ENCODE measurements around the gene ZFP36L1.

DNA sequence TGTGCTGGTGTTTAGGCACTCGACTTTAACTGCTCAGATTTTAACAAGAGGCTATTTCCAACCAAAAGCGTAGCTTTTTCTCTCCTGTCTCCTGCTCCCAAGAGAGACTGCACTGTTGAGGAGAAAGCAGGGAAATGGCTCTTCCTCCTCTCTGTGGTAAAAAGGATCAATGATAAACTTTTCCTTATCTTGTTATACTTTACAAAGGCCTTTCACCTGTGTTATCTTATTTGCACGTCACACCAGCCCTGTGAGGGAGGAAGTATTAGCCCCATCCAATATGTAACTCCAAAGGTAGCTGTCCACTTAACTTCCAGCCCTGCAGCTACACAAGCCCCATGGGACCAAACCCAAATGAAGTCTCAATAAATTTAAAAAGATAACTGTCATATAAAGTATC is 32.9 kb upstream of the ZFP36L1 start:
- TF ChIP-seq, protein P1, sequence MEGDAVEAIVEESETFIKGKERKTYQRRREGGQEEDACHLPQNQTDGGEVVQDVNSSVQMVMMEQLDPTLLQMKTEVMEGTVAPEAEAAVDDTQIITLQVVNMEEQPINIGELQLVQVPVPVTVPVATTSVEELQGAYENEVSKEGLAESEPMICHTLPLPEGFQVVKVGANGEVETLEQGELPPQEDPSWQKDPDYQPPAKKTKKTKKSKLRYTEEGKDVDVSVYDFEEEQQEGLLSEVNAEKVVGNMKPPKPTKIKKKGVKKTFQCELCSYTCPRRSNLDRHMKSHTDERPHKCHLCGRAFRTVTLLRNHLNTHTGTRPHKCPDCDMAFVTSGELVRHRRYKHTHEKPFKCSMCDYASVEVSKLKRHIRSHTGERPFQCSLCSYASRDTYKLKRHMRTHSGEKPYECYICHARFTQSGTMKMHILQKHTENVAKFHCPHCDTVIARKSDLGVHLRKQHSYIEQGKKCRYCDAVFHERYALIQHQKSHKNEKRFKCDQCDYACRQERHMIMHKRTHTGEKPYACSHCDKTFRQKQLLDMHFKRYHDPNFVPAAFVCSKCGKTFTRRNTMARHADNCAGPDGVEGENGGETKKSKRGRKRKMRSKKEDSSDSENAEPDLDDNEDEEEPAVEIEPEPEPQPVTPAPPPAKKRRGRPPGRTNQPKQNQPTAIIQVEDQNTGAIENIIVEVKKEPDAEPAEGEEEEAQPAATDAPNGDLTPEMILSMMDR (IDR thresholded peaks at IDR 0.05; ENCODE audit: low read depth, low read length, poor library complexity, severe bottlenecking) = no peak
- no peak for TF ChIP-seq EZH2phosphoT487 (IDR thresholded peaks at IDR 0.05; ENCODE audit: borderline replicate concordance, low read length)

Data from DOHH2 (cell line).